Mesenchymal stem cell (in vitro differentiated cells and primary cell): ENCODE data around the gene POC1B.

Experiments
- DNase-seq: peaks from one replicate; pipeline ENCODE4 v3.0.0-alpha.2; 2013
- H2AFZ ChIP-seq: one replicate; pipeline ENCODE4 v1.6.1; 2013; ENCODE audit warnings: low read depth, mild to moderate bottlenecking, control low read depth, inconsistent platforms, low read length, moderate library complexity
- H2AK5ac ChIP-seq: 2 replicates; pipeline ENCODE4 v1.6.1; 2013; ENCODE audit warnings: low read length, moderate library complexity, mild to moderate bottlenecking, inconsistent platforms; ENCODE audit not compliant: severe bottlenecking
- H2BK120ac ChIP-seq: one replicate; pipeline ENCODE4 v1.6.1; 2013; ENCODE audit warnings: low read depth, mild to moderate bottlenecking, inconsistent platforms, low read length, moderate library complexity
- H2BK12ac ChIP-seq, 2 experiments: one replicate each; pipeline ENCODE4 v1.6.1; 2013; ENCODE audit warnings: inconsistent platforms in 2 of 2, low read length in 2 of 2, mild to moderate bottlenecking in 2 of 2, moderate library complexity in 2 of 2, control low read depth in 1 of 2
- H2BK15ac ChIP-seq: one replicate; pipeline ENCODE4 v1.6.1; 2013; ENCODE audit warnings: mild to moderate bottlenecking, low read depth, inconsistent platforms; ENCODE audit not compliant: poor library complexity, severe bottlenecking
- H2BK5ac ChIP-seq: 2 replicates; pipeline ENCODE4 v1.6.1; 2013; ENCODE audit warnings: low read depth, mild to moderate bottlenecking, low read length, control low read depth, inconsistent platforms; ENCODE audit not compliant: poor library complexity, severe bottlenecking
- H3K14ac ChIP-seq, 2 experiments: one replicate each; pipeline ENCODE4 v1.6.1; 2013; ENCODE audit warnings: inconsistent platforms in 2 of 2, low read length in 2 of 2, control low read depth in 1 of 2, mild to moderate bottlenecking in 1 of 2, moderate library complexity in 1 of 2
- H3K18ac ChIP-seq, 2 experiments: one replicate each; pipeline ENCODE4 v1.6.1; 2013; ENCODE audit warnings: inconsistent platforms in 2 of 2, low read length in 2 of 2, control low read depth in 1 of 2, low read depth in 1 of 2, mild to moderate bottlenecking in 1 of 2
- H3K23ac ChIP-seq, 2 experiments: one replicate each; pipeline ENCODE4 v1.6.1; 2013; ENCODE audit warnings: inconsistent platforms in 2 of 2, low read length in 2 of 2, mild to moderate bottlenecking in 2 of 2, moderate library complexity in 2 of 2, control low read depth in 1 of 2
- H3K27ac ChIP-seq: 2 replicates; pipeline ENCODE4 v1.5.1; 2013; ENCODE audit warnings: mild to moderate bottlenecking, moderate library complexity, low read length, control low read depth, inconsistent platforms; ENCODE audit not compliant: poor library complexity, severe bottlenecking
- H3K27me3 ChIP-seq, 2 experiments: 2 replicates each; pipeline versions ENCODE4 v1.6.1 to v1.7.0; 2013; ENCODE audit warnings: low read length in 2 of 2, mild to moderate bottlenecking in 2 of 2, moderate library complexity in 2 of 2, control low read depth in 1 of 2, inconsistent platforms in 1 of 2; ENCODE audit not compliant: control insufficient read depth in 1 of 2, insufficient read depth in 1 of 2
- H3K36me3 ChIP-seq, 2 experiments: 2 replicates each; pipeline versions ENCODE4 v1.6.1 to v1.7.0; 2013; ENCODE audit warnings: low read length in 2 of 2, control low read depth in 1 of 2, inconsistent platforms in 1 of 2, low read depth in 1 of 2, mild to moderate bottlenecking in 1 of 2; ENCODE audit not compliant: insufficient read depth in 2 of 2, control insufficient read depth in 1 of 2
- H3K4ac ChIP-seq, 2 experiments: one replicate each; pipeline ENCODE4 v1.6.1; 2013; ENCODE audit warnings: inconsistent platforms in 2 of 2, low read length in 2 of 2, mild to moderate bottlenecking in 2 of 2, moderate library complexity in 2 of 2, control low read depth in 1 of 2, low read depth in 1 of 2
- H3K4me1 ChIP-seq: 2 replicates; pipeline ENCODE4 v1.6.1; 2013; ENCODE audit warnings: low read depth, low read length, control low read depth; ENCODE audit not compliant: control insufficient read depth, insufficient read depth
- H3K4me2 ChIP-seq: 2 replicates; pipeline ENCODE4 v1.6.1; 2013; ENCODE audit warnings: low read length, mild to moderate bottlenecking, inconsistent platforms; ENCODE audit not compliant: poor library complexity, severe bottlenecking
- H3K4me3 ChIP-seq, 2 experiments: 2 replicates each; pipeline versions ENCODE4 v1.5.1 to v1.7.0; 2013; ENCODE audit warnings: low read length in 2 of 2, mild to moderate bottlenecking in 2 of 2, control low read depth in 1 of 2, low read depth in 1 of 2; ENCODE audit not compliant: insufficient read depth in 1 of 2
- H3K79me1 ChIP-seq: replicated peaks from 2 replicates; pipeline ENCODE4 v1.6.1; 2013; ENCODE audit warnings: mild to moderate bottlenecking, control low read depth, low read length, inconsistent platforms; ENCODE audit not compliant: poor library complexity, severe bottlenecking
- H3K9ac ChIP-seq: 2 replicates; pipeline ENCODE4 v1.7.0; 2013; ENCODE audit warnings: mild to moderate bottlenecking, low read length, moderate library complexity
- H3K9me3 ChIP-seq: 2 replicates; pipeline ENCODE4 v1.7.0; 2013; ENCODE audit warnings: mild to moderate bottlenecking, low read length; ENCODE audit not compliant: control insufficient read depth
- H4K8ac ChIP-seq: one replicate; pipeline ENCODE4 v1.6.1; 2013; ENCODE audit warnings: inconsistent platforms, mild to moderate bottlenecking, low read length, moderate library complexity
- H4K91ac ChIP-seq: one replicate; pipeline ENCODE4 v1.6.1; 2013; ENCODE audit warnings: mild to moderate bottlenecking, low read length, inconsistent platforms
- WGBS: methylation state at CpG from one replicate; pipeline ENCODE4 v1.1.7; 2013; ENCODE audit warnings: mixed read lengths; 5-methylcytosine and 5-hydroxymethylcytosine counted together

The POC1B gene

GRCh38 chr12:89416049-89416792 lies 109.6 kb downstream of the POC1B start:
- Histone ChIP-seq H3K4me1 (no peaks in the 10 kb centered on the region), H3K4ac (no peak overlapping the region), H3K79me1 (no peaks in the 10 kb centered on the region), H2BK5ac (no peak overlapping the region), H3K9ac (peak overlapping the region; percentile 60), H3K27me3 (no peaks in the 10 kb centered on the region), H4K91ac (no peak overlapping the region), H3K23ac (no peak overlapping the region), H4K8ac (no peak overlapping the region), H2AK5ac (no peak overlapping the region), H3K27ac (no peak overlapping the region), H3K4me3 (no peak overlapping the region), H2AFZ (no peak overlapping the region), H2BK12ac (no peak overlapping the region), H2BK120ac (no peak overlapping the region), H2BK15ac (no peak overlapping the region), H3K18ac (no peak overlapping the region), H3K36me3 (no peaks in the 10 kb centered on the region), H3K4me2 (no peak overlapping the region), H3K9me3 (no peaks in the 10 kb centered on the region), H3K14ac (no peak overlapping the region)
- 94% methylated on average over 6 of the region's 6 CpGs for WGBS
- no peak for DNase-seq

GRCh38 chr12:89414851-89415250 lies 111.0 kb downstream of the POC1B start:
- Histone ChIP-seq H2BK120ac (no peak overlapping the region), H2AFZ (no peak overlapping the region), H2BK15ac (no peak overlapping the region), H3K79me1 (no peaks in the 10 kb centered on the region), H3K9ac (no peak overlapping the region), H3K9me3 (no peaks in the 10 kb centered on the region), H3K4me1 (no peaks in the 10 kb centered on the region), H3K23ac (no peak overlapping the region), H3K36me3 (no peaks in the 10 kb centered on the region), H3K4me2 (no peak overlapping the region), H3K14ac (no peak overlapping the region), H4K91ac (no peak overlapping the region), H2BK5ac (no peak overlapping the region), H4K8ac (no peak overlapping the region), H3K4ac (no peak overlapping the region), H3K27ac (no peak overlapping the region), H3K4me3 (no peak overlapping the region), H3K18ac (no peak overlapping the region), H3K27me3 (no peaks in the 10 kb centered on the region), H2AK5ac (no peak overlapping the region), H2BK12ac (no peak overlapping the region)
- DNase-seq: no peak
- no CpG with 5 or more reads among the region's 2 CpGs for WGBS

GRCh38 chr12:89414322-89414721 lies 111.5 kb downstream of the POC1B start:
- Histone ChIP-seq H3K9me3 (no peaks in the 10 kb centered on the region), H3K18ac (peak overlapping the region in 1 of 2 experiments; percentile 3), H2BK120ac (no peak overlapping the region), H3K27me3 (no peaks in the 10 kb centered on the region), H2BK5ac (no peak overlapping the region), H3K14ac (no peak overlapping the region), H3K4ac (no peak overlapping the region), H3K36me3 (no peaks in the 10 kb centered on the region), H3K23ac (no peak overlapping the region), H3K4me3 (no peak overlapping the region), H2BK15ac (no peak overlapping the region), H3K9ac (no peak overlapping the region), H2BK12ac (peak overlapping the region in 1 of 2 experiments; percentile 84), H4K91ac (no peak overlapping the region), H3K4me1 (no peaks in the 10 kb centered on the region), H3K27ac (no peak overlapping the region), H4K8ac (no peak overlapping the region), H3K79me1 (no peaks in the 10 kb centered on the region), H2AK5ac (no peak overlapping the region), H3K4me2 (no peak overlapping the region), H2AFZ (no peak overlapping the region)
- DNase-seq: no peak
- WGBS: 88% methylated on average over 2 of the region's 3 CpGs

- no peak overlapping the region for H4K8ac ChIP-seq
- H3K79me1 ChIP-seq: no peaks in the 10 kb centered on the region
- no peak overlapping the region for H3K14ac ChIP-seq
- no peak overlapping the region for H2BK15ac ChIP-seq
- H2BK120ac ChIP-seq: no peak overlapping the region
- H2BK12ac ChIP-seq: no peak overlapping the region
- no peak overlapping the region for H3K18ac ChIP-seq
- no peak overlapping the region for H3K4ac ChIP-seq
- no peak overlapping the region for H4K91ac ChIP-seq
- H3K4me2 ChIP-seq: no peak overlapping the region
- DNase-seq: no peak
- no peaks in the 10 kb centered on the region for H3K9me3 ChIP-seq
- H3K23ac ChIP-seq: no peak overlapping the region
- H2BK5ac ChIP-seq: no peak overlapping the region
- no peak overlapping the region for H3K4me3 ChIP-seq
- WGBS: 92% methylated on average over 2 of the region's 3 CpGs
- no peaks in the 10 kb centered on the region for H3K36me3 ChIP-seq
- no peak overlapping the region for H2AFZ ChIP-seq
- H3K27me3 ChIP-seq: no peaks in the 10 kb centered on the region
- H3K9ac ChIP-seq: no peak overlapping the region
- no peak overlapping the region for H3K27ac ChIP-seq
- no peak overlapping the region for H2AK5ac ChIP-seq
- H3K4me1 ChIP-seq: no peaks in the 10 kb centered on the region
Observed at GRCh38 chr12:89413234-89413633, 112.6 kb downstream of the POC1B start.
